A673 (cell line): ENCODE data around the gene PRKCI. TPM values are rescaled to one million over a fixed set of nuclear protein-coding genes. Genes with fewer than 3 reads are reported as not detected.

Experiments used
- BruUV-seq: library from RNA; stranded (reverse); fragments of 400-500 nt; replicated peaks from 2 replicates; lab custom pipeline; 2021; lab: Mats Ljungman, UMichigan
- CTCF ChIA-PET: fragments of 300-600 bp; sonication (Branson Sonifier 250); formaldehyde crosslinking; loops from one replicate; lab custom pipeline; 2022; ENCODE audit warnings: antibody characterized with exemption; lab: Charles Lee
- POLR2A ChIA-PET: fragments of 300-600 bp; sonication (Branson Sonifier 250); formaldehyde crosslinking; loops from one replicate; lab custom pipeline; 2022; ENCODE audit warnings: antibody characterized with exemption; ENCODE audit not compliant: low non-redundant PET; lab: Charles Lee
- DNase-seq: peaks from one replicate; pipeline ENCODE4 v3.0.0-alpha.2; 2015; ENCODE audit warnings: low spot score
- H3K27ac ChIP-seq: fragments of 200-600 bp; sonication (generic); 2 replicates; pipeline ENCODE4 v1.5.1; 2016; ENCODE audit warnings: mixed run types, low read depth, mild to moderate bottlenecking, mixed read lengths, antibody characterized with exemption, low read length; ENCODE audit not compliant: poor library complexity, severe bottlenecking
- H3K27me3 ChIP-seq: fragments of 200-600 bp; sonication (generic); replicated peaks from 2 replicates; pipeline ENCODE4 v1.6.1; 2017; ENCODE audit warnings: mixed run types, low read depth, mild to moderate bottlenecking, mixed read lengths, antibody characterized with exemption, low read length; ENCODE audit not compliant: insufficient read depth, poor library complexity
- H3K36me3 ChIP-seq: fragments of 200-600 bp; sonication (generic); 2 replicates; pipeline ENCODE4 v1.6.1; 2016; ENCODE audit warnings: mixed run types, mild to moderate bottlenecking, mixed read lengths, antibody characterized with exemption, low read length; ENCODE audit not compliant: insufficient read depth, poor library complexity, severe bottlenecking
- H3K4me1 ChIP-seq: fragments of 200-600 bp; sonication (generic); 2 replicates; pipeline ENCODE4 v1.6.1; 2017; ENCODE audit warnings: mixed run types, mild to moderate bottlenecking, mixed read lengths, antibody characterized with exemption, low read length; ENCODE audit not compliant: insufficient read depth, poor library complexity, severe bottlenecking
- H3K4me3 ChIP-seq: fragments of 200-600 bp; sonication (generic); 2 replicates; pipeline ENCODE4 v1.5.1; 2016; ENCODE audit warnings: low read depth, mixed run types, mild to moderate bottlenecking, mixed read lengths, low read length; ENCODE audit not compliant: poor library complexity, severe bottlenecking
- H3K9me3 ChIP-seq: fragments of 200-600 bp; sonication (generic); 2 replicates; pipeline ENCODE4 v1.6.1; 2016; ENCODE audit warnings: mixed run types, low read depth, mild to moderate bottlenecking, mixed read lengths, antibody characterized with exemption, low read length; ENCODE audit not compliant: poor library complexity, severe bottlenecking
- EZH2 ChIP-seq: fragments of 200-600 bp; sonication (generic); IDR thresholded peaks from 2 replicates; pipeline ENCODE4 v1.6.1; 2017; ENCODE audit warnings: borderline replicate concordance, low read depth, mild to moderate bottlenecking, mixed read lengths, antibody characterized with exemption, low read length; ENCODE audit not compliant: poor library complexity, severe bottlenecking
- intact Hi-C: fragments of 100-400 bp; cut with micrococcal nuclease; formaldehyde crosslinking; loops from one replicate; pipeline ENCODE4 v1.10.0; 2022; ENCODE audit not compliant: unreplicated experiment
- total RNA-seq: library from RNA; stranded (reverse); gene quantifications from 2 replicates; pipeline ENCODE4 v1.2.3, GENCODE V29; 2021
- TF ChIP-seq, protein P1 (sequence below): fragments of 300-800, 200-600 bp; sonication (generic); conservative IDR thresholded peaks from 2 replicates; pipeline ENCODE4 v1.5.1; 2017; ENCODE audit warnings: low read depth, mild to moderate bottlenecking, antibody characterized with exemption, low read length, moderate library complexity, mixed read lengths

Gene PRKCI
- total RNA-seq, 1 experiment from 2014 or later: 48.2 TPM

GRCh38 chr3:170211668-170212067 is 10.6 kb upstream of the PRKCI start:
- ChIA-PET POLR2A (interaction anchor here (0.6 to 0.7 kb wide), 3 partner anchors 54 to 657 kb away, joined by 3 to 12 read pairs (median 4); no protein-coding TSS in a partner anchor), CTCF (no interaction called here)
- no TSS peak for BruUV-seq
- Histone ChIP-seq H3K27me3 (no peaks in the 10 kb centered on the region), H3K36me3 (no peaks in the 10 kb centered on the region), H3K4me3 (no peak overlapping the region), H3K27ac (no peak overlapping the region), H3K4me1 (no peaks in the 10 kb centered on the region), H3K9me3 (peaks cover 6% of the 10 kb centered on the region)
- DNase-seq: no peak
- TF ChIP-seq, protein P1, sequence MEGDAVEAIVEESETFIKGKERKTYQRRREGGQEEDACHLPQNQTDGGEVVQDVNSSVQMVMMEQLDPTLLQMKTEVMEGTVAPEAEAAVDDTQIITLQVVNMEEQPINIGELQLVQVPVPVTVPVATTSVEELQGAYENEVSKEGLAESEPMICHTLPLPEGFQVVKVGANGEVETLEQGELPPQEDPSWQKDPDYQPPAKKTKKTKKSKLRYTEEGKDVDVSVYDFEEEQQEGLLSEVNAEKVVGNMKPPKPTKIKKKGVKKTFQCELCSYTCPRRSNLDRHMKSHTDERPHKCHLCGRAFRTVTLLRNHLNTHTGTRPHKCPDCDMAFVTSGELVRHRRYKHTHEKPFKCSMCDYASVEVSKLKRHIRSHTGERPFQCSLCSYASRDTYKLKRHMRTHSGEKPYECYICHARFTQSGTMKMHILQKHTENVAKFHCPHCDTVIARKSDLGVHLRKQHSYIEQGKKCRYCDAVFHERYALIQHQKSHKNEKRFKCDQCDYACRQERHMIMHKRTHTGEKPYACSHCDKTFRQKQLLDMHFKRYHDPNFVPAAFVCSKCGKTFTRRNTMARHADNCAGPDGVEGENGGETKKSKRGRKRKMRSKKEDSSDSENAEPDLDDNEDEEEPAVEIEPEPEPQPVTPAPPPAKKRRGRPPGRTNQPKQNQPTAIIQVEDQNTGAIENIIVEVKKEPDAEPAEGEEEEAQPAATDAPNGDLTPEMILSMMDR: no peak
- no peak for TF ChIP-seq EZH2
- intact Hi-C loops: no loop called here

DNA sequence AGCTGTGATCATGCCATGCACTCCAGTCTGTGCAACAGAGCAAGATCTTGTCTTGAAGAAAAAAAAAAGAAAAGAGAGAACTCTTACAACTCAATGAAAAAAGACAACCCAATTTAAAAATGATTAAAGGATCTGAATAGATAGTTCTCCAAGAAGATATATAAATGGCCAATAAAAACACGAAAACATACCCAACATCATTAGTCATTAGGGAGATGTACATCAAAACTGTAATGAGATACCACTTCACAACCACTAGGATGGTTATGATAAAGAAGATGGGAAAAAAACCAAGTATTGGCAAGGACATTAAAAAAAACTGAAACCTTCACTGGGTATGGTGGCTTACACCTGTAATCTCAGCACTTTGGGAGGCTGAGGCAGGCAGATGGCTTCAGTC is 2.4 kb upstream of the PRKCI start:
- POLR2A ChIA-PET: no interaction called here

GRCh38 chr3:170220871-170221270 is 1.4 kb upstream of the PRKCI start:
- Histone ChIP-seq H3K27me3 (no peaks in the 10 kb centered on the region), H3K36me3 (no peaks in the 10 kb centered on the region), H3K4me1 (peaks cover 18% of the 10 kb centered on the region), H3K9me3 (no peaks in the 10 kb centered on the region), H3K27ac (no peak overlapping the region), H3K4me3 (no peak overlapping the region)
- no peak for DNase-seq
- ChIA-PET POLR2A (no interaction called here), CTCF (no interaction called here)
- BruUV-seq: no TSS peak
- intact Hi-C loops: loop anchor here (5.0 kb wide), 1 partner anchor 136 kb away; the partner anchor contains the start of gene SKIL
- no peak for TF ChIP-seq EZH2
- TF ChIP-seq, protein P1: no peak

More for the DNA sequence above, 2.4 kb upstream of the PRKCI start:
- no peaks in the 10 kb centered on the region for H3K9me3 ChIP-seq
- CTCF ChIA-PET: no interaction called here
- peaks cover 12% of the 10 kb centered on the region for H3K4me1 ChIP-seq
- no peak for DNase-seq
- no peak overlapping the region for H3K4me3 ChIP-seq
- no TSS peak for BruUV-seq
- intact Hi-C loops: loop anchor here (5.0 kb wide), 1 partner anchor 137 kb away; the partner anchor contains the start of gene SKIL
- H3K27me3 ChIP-seq: no peaks in the 10 kb centered on the region
- no peaks in the 10 kb centered on the region for H3K36me3 ChIP-seq
- H3K27ac ChIP-seq: no peak overlapping the region
- no peak for TF ChIP-seq EZH2
- TF ChIP-seq, protein P1: no peak
